Naive B cell (primary cell): ENCODE results near the gene PRRC2B. TPM values are rescaled to one million over a fixed set of nuclear protein-coding genes. Genes with fewer than 3 reads are reported as not detected.
"Not testable (repeated sequence)": the region's sequence is repeated elsewhere in the genome, so short reads cannot be mapped to it uniquely, and the experiment has no call there.

Experiments
- ATAC-seq, 2 donors: fragments of 150-1000 bp; cut with Tn5 transposase; 2 replicates each; pipeline ENCODE4 v1.10.0; 2021; ENCODE audit warnings: low read depth in 2 of 2, mild to moderate bottlenecking in 2 of 2, moderate library complexity in 2 of 2
- DNase-seq: peaks from one replicate; pipeline ENCODE4 v3.0.0; 2022
- H3K27ac Mint-ChIP-seq, 6 donors: one replicate each; pipeline ENCODE4 v1.8.0; 2020 to 2022; ENCODE audit warnings: mild to moderate bottlenecking in 6 of 6, mixed read lengths in 6 of 6, moderate library complexity in 5 of 6, inconsistent platforms in 2 of 6
- H3K27me3 Mint-ChIP-seq, 3 donors: one replicate each; pipeline ENCODE4 v1.8.0; 2021 to 2022; ENCODE audit warnings: mixed read lengths in 3 of 3, mild to moderate bottlenecking in 1 of 3
- H3K36me3 Mint-ChIP-seq, 2 donors: one replicate each; pipeline ENCODE4 v1.8.0; 2020 to 2022; ENCODE audit warnings: mixed read lengths in 2 of 2, inconsistent platforms in 1 of 2, mild to moderate bottlenecking in 1 of 2
- H3K4me1 Mint-ChIP-seq, 3 donors: one replicate each; pipeline ENCODE4 v1.8.0; 2020 to 2022; ENCODE audit warnings: mixed read lengths in 3 of 3, inconsistent platforms in 1 of 3, mild to moderate bottlenecking in 1 of 3, moderate library complexity in 1 of 3
- H3K4me3 Mint-ChIP-seq, 8 donors: one replicate each; pipeline ENCODE4 v1.8.0; 2020 to 2022; ENCODE audit warnings: mild to moderate bottlenecking in 8 of 8, mixed read lengths in 8 of 8, moderate library complexity in 8 of 8, inconsistent platforms in 2 of 8
- H3K9me3 Mint-ChIP-seq, 7 donors: one replicate each; pipeline ENCODE4 v1.8.0; 2020 to 2022; ENCODE audit warnings: mixed read lengths in 7 of 7, mild to moderate bottlenecking in 5 of 7, inconsistent platforms in 2 of 7, moderate library complexity in 1 of 7
- polyA plus RNA-seq, 6 donors: library from polyadenylated mRNA; unstranded; fragments of 300-500 nt; fragmentation: Illumina TruSeq; gene quantifications; one replicate each; pipeline ENCODE4 v1.2.3, GENCODE V29; 2021; ENCODE audit warnings: low read depth in 6 of 6

PRRC2B gene
- polyA plus RNA-seq, 6 donors from 2014 or later = 6.9 to 52.8 (median 15.4) TPM

DNA sequence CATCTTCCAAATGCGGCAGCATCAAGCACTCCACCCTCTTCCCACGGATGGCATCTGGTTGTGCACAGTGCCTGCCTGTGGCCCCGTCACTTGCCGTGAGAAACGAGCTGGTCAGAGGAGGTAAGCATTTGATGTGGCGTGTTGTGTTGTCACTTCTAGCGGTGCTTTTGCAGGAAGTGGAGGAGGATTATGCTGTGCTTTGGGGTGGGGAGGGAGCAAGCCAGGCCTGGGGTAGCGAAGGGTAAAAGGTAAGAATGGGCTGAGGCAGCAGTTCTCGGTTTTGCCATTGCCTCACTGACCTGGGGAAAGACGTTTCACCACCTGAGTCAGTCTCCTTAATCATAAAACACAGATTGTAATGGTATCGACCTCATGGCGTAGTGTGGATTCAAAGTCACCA lies 106.5 kb downstream of the PRRC2B start:
- H3K4me3 Mint-ChIP-seq = peak overlapping the region in 5 of 8 donors; percentile 47 to 89 (median 57)
- no peaks in the 10 kb centered on the region for H3K9me3 Mint-ChIP-seq
- H3K27ac Mint-ChIP-seq = peak overlapping the region in 4 of 6 donors; percentile 43 to 88 (median 65)
- H3K36me3 Mint-ChIP-seq = no peaks in the 10 kb centered on the region
- no peak for DNase-seq
- ATAC-seq = no peak
- no peaks in the 10 kb centered on the region for H3K27me3 Mint-ChIP-seq
- H3K4me1 Mint-ChIP-seq = peaks cover 23 to 30% (median 28%) of the 10 kb centered on the region in 3 donors

DNA sequence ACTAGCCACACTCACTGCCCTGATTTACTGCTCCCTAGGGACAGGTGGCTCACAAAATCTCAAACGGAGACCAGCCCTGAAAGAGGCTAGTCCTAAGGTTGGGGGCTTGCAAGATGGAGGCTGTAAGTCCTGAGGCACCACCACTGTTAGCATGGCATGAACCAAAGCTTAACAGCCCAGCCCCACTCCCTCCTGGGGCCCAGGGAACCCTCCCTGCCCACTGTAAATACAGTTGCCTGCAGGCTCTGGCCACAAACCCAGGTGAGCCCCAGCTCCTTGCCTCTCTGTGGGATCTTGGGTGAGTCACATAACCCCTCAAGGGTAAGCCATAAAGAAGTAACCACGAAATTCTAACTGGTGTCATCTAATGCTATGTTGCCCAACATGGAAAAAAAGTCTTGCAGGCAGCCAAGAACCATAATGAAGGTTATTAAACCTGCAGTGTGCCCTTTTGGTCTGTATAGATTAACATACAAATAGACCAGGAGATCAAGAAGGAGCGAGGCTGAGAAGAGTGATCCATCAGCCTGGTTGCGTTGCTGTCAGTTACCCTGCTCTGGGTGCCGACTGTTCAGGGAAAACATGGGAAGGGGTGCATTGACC lies 107.2 kb downstream of the PRRC2B start:
- H3K27me3 Mint-ChIP-seq = no peaks in the 10 kb centered on the region
- H3K4me3 Mint-ChIP-seq = peak overlapping the region; percentile 50 to 93 (median 88)
- H3K36me3 Mint-ChIP-seq = no peaks in the 10 kb centered on the region
- ATAC-seq (no peak), DNase-seq (no peak)
- no peaks in the 10 kb centered on the region for H3K9me3 Mint-ChIP-seq
- H3K27ac Mint-ChIP-seq = peak overlapping the region; percentile 4 to 86 (median 73)
- peaks cover 23 to 30% (median 28%) of the 10 kb centered on the region in 3 donors for H3K4me1 Mint-ChIP-seq

DNA sequence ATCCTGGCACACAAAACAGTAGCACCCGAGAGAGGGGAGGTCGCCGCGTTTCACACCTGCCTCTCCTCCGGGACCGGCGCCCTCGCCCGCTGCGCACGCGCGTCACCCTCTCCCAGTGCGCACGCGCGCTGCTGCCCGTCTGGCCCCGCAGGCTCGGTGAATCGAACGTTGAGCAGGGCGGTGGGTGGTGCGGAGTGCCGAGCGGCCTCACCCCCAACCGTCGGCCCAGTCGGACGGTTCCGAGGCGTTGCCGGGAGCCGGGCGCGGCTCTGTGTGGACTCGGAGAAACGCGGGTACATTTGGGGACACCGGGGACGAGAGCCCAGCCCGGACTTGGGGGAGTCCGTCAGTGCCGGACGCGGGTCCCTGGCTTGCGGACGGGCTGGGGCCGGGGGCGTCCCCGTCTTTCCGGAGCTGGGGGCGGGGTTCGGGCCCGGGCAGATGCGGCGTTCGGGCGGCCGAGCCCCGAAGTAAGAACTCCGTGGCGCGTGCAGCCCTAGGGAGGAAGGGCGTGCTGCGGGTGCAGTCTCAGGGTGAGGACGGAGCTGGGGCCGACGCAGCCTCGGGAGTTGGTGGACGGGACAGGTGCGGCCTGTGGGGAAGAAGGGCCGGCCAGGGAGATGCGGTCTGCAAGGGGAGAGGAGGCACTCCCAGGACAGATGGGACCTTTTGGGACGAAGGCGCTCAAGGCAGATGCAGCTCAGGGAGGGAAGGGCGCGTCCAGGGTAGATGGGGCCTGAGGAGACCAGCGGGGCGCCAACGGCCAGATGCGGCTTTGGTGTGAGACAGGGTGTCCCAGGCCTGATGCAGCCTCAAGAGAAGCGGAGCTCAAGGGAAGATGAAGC lies 109.1 kb downstream of the PRRC2B start, which contains the start of gene POMT1:
Gene POMT1, plus strand, starts transcription at position 138 of the 845 bp plus-strand sequence. CDS start 1,301 bp downstream, outside the sequence.
- DNase-seq (peak; percentile 89), ATAC-seq (peak; percentile 88 to 91)
- Mint-ChIP-seq H3K4me1 (peaks cover 20 to 30% (median 25%) of the 10 kb centered on the region in 3 donors), H3K9me3 (no peaks in the 10 kb centered on the region), H3K27me3 (no peaks in the 10 kb centered on the region), H3K27ac (peak within 1 kb of the TSS; percentile 39 to 94 (median 84)), H3K4me3 (peak within 1 kb of the TSS; percentile 88 to 96 (median 94)), H3K36me3 (no peaks in the 10 kb centered on the region)

DNA sequence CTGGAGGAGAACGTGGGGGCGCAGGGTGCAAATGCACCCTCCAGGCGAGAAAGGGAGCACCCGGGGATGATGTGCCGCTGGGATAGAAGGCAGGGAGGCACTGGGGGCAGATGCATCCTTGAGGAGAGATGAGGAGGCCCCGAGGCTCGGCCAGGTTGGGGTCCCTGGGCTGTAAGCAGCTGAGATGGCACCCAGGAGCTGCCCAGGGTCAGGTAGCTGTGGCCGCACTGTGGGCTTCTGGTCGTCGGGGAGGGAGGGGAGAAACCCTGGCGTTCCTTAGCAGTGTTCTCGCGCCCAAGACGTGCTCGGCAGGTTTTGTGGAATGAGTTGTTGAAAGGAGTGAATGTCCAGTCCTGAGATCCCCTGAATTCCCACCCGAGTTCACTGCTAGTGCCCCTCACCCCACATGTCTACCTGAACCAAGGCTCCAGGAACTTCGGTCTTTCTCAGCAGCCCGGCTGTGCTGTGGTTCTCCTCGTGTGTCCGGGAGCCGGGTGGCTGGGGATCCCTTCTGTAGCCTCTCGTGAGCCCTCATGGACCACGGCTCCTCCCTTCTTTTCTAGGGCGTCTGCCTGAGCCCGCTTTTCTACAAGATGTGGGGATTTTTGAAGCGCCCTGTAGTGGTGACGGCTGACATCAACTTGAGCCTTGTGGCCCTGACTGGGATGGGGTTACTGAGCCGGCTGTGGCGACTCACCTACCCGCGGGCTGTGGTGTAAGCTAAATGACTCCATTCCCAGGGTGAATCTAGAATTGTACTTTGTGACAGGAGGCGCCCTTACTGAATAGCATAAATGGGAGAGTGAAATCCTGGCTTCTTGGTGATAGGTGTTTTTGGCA lies 110.0 kb downstream of the PRRC2B start:
- Mint-ChIP-seq H3K4me3 (peak overlapping the region; percentile 88 to 96 (median 94)), H3K4me1 (peaks cover 20 to 30% (median 21%) of the 10 kb centered on the region in 3 donors), H3K27me3 (no peaks in the 10 kb centered on the region), H3K9me3 (no peaks in the 10 kb centered on the region), H3K27ac (peak overlapping the region in 2 of 6 donors; percentile 85 to 91), H3K36me3 (no peaks in the 10 kb centered on the region)
- DNase-seq (no peak), ATAC-seq (peak in 1 of 2 donors; percentile 13)

- H3K4me3 Mint-ChIP-seq = peak overlapping the region in 7 of 8 donors; percentile 3 to 95 (median 51)
- peak overlapping the region in 1 of 6 donors; percentile 61 for H3K27ac Mint-ChIP-seq
- peaks cover 20 to 30% (median 21%) of the 10 kb centered on the region in 3 donors for H3K4me1 Mint-ChIP-seq
- H3K36me3 Mint-ChIP-seq = peaks cover 4 to 5% of the 10 kb centered on the region in 2 donors
- DNase-seq (no peak), ATAC-seq (no peak)
- H3K27me3 Mint-ChIP-seq = no peaks in the 10 kb centered on the region
- no peaks in the 10 kb centered on the region for H3K9me3 Mint-ChIP-seq
Measured at GRCh38 chr9:131505012-131505411, 111.1 kb downstream of the PRRC2B start.

DNA sequence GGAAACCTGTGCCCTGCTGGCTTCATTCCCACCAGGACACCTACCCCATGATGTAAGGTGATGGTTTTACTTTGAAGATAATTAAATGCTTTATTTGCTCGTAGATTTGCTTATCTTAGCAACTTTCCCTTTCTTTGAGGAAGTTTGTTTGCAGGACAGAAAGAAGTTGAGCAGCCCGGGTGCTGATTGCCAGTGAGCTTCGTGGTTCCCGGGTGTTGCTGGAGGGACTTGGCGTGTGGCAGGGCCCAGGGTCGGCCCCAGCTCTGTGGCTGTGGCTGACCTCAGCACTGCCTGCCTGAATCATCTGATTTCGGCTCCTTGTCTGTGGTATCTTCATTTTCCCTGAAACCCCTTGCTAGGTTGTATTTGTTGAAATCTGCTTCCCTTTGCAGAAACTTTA lies 117.5 kb downstream of the PRRC2B start:
- ATAC-seq (no peak), DNase-seq (no peak)
- Mint-ChIP-seq H3K9me3 (no peaks in the 10 kb centered on the region), H3K27ac (no peak overlapping the region), H3K4me1 (peaks cover 8 to 13% (median 9%) of the 10 kb centered on the region in 3 donors), H3K36me3 (peaks cover 7 to 9% of the 10 kb centered on the region in 2 donors), H3K27me3 (no peaks in the 10 kb centered on the region), H3K4me3 (no peak overlapping the region)

DNA sequence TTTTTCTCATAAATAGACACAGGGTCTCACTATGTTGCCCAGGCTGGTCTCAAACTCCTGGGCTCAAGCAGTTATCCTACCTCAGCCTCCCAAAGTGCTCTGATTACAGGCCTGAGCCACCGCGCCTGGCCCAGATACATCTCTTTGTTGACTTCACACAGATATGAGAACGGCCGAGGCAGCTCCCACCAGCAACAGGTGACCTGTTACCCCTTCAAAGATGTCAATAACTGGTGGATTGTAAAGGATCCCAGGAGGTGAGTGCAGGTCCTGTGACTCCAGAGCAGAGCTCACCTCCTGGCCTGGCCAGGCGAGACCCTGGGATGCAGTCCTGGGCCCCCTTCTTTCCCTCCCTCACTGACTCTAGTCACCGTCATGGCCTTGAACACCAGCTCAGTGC lies 118.0 kb downstream of the PRRC2B start:
- peaks cover 7 to 9% of the 10 kb centered on the region in 2 donors for H3K36me3 Mint-ChIP-seq
- peak overlapping the region in 1 of 6 donors; percentile 38 for H3K27ac Mint-ChIP-seq
- no peaks in the 10 kb centered on the region for H3K27me3 Mint-ChIP-seq
- no peak overlapping the region for H3K4me3 Mint-ChIP-seq
- H3K4me1 Mint-ChIP-seq = peaks cover 8 to 13% (median 9%) of the 10 kb centered on the region in 3 donors
- ATAC-seq = no peak
- no peak for DNase-seq
- no peaks in the 10 kb centered on the region for H3K9me3 Mint-ChIP-seq

DNA sequence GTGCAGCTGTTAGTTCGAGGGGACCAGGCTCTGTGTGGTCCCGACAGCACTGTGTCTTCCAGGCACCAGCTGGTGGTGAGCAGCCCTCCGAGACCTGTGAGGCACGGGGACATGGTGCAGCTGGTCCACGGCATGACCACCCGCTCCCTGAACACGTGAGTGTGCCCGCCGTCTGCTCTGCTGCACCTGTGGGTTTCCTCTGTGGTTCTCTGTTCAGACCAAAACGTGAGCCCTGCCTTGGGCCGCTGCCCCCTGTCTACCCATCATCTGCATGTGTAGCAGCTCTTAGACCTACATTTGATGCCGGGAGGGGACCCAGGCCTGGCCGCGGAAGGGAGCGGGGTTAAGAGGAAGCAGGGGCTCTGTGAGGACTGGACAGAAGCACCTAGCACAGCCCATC lies 119.3 kb downstream of the PRRC2B start:
- H3K27me3 Mint-ChIP-seq = no peaks in the 10 kb centered on the region
- ATAC-seq = no peak

GRCh38 chr9:131515559-131516031 lies 121.7 kb downstream of the PRRC2B start:
- H3K27me3 Mint-ChIP-seq, ATAC-seq, H3K9me3 Mint-ChIP-seq, DNase-seq, H3K4me3 Mint-ChIP-seq, H3K27ac Mint-ChIP-seq, H3K36me3 Mint-ChIP-seq: not testable (repeated sequence)
- peaks cover 8 to 13% (median 9%) of the 10 kb centered on the region in 3 donors for H3K4me1 Mint-ChIP-seq

More for the DNA sequence above, 119.3 kb downstream of the PRRC2B start:
- Mint-ChIP-seq H3K4me3 (no peak overlapping the region), H3K9me3 (no peaks in the 10 kb centered on the region), H3K27ac (peak overlapping the region in 1 of 6 donors; percentile 62), H3K4me1 (peaks cover 8 to 13% (median 9%) of the 10 kb centered on the region in 3 donors), H3K36me3 (peaks cover 7 to 9% of the 10 kb centered on the region in 2 donors)
- DNase-seq = no peak

DNA sequence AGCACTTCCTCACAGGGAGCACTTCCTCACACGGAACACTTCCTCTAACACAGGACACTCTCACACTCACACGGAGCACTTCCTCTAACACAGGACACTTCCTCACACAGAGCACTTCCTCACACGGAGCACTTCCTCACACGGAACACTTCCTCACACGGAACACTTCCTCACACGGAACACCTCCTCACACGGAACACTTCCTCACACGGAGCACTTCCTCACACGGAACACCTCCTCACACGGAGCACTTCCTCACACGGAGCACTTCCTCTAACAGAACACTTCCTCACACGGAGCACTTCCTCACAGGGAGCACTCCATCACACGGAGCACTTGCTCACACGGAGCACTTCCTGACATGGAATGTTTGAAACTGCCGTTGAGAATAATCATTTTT lies 122.2 kb downstream of the PRRC2B start:
- ATAC-seq (no peak), DNase-seq (no peak)
- Mint-ChIP-seq H3K4me1 (peaks cover 8 to 13% (median 9%) of the 10 kb centered on the region in 3 donors), H3K27me3 (no peaks in the 10 kb centered on the region), H3K4me3 (no peak overlapping the region), H3K9me3 (no peaks in the 10 kb centered on the region), H3K36me3 (no peaks in the 10 kb centered on the region), H3K27ac (no peak overlapping the region)

DNA sequence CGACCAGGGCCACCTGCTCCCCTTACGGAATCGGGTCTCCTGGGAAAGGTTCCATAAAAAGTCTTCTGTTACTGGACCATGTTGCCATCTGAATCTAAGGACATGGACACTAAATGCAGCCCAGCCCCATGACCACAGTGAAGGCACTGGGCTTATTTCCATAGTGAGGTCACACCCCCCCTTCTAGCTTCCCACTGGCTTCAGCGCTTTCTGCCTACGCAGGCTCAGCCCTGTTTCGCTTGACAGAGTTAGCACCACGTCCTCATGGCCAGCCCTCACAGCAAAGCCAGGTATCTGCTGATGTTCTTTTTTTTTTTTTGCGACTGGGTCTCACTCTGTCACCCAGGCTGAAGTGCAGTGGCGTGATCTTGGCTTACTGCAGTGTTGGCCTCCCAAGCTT lies 123.0 kb downstream of the PRRC2B start:
- Mint-ChIP-seq H3K4me1 (peaks cover 8 to 13% (median 9%) of the 10 kb centered on the region in 3 donors), H3K36me3 (peaks cover 0 to 7% of the 10 kb centered on the region in 2 donors), H3K4me3 (no peak overlapping the region), H3K27me3 (no peaks in the 10 kb centered on the region), H3K27ac (peak overlapping the region in 1 of 6 donors; percentile 62), H3K9me3 (no peaks in the 10 kb centered on the region)
- no peak for DNase-seq
- peak; percentile 20 to 35 for ATAC-seq

- Mint-ChIP-seq H3K36me3 (peaks cover 0 to 10% of the 10 kb centered on the region in 2 donors), H3K9me3 (no peaks in the 10 kb centered on the region), H3K4me3 (no peak overlapping the region), H3K4me1 (peaks cover 8 to 13% (median 9%) of the 10 kb centered on the region in 3 donors), H3K27ac (peak overlapping the region in 3 of 6 donors; percentile 38 to 80 (median 57)), H3K27me3 (no peaks in the 10 kb centered on the region)
- ATAC-seq (no peak), DNase-seq (no peak)
Measured at GRCh38 chr9:131517761-131518190, 123.9 kb downstream of the PRRC2B start.

- H3K27ac Mint-ChIP-seq = peak overlapping the region in 1 of 6 donors; percentile 21
- H3K4me1 Mint-ChIP-seq = peaks cover 5 to 9% (median 8%) of the 10 kb centered on the region in 3 donors
- ATAC-seq (no peak), DNase-seq (no peak)
- no peaks in the 10 kb centered on the region for H3K9me3 Mint-ChIP-seq
- H3K27me3 Mint-ChIP-seq = no peaks in the 10 kb centered on the region
- no peak overlapping the region for H3K4me3 Mint-ChIP-seq
- peaks cover 0 to 10% of the 10 kb centered on the region in 2 donors for H3K36me3 Mint-ChIP-seq
Measured at GRCh38 chr9:131518553-131518952, 124.7 kb downstream of the PRRC2B start.
